HepG2 (cell line): ENCODE data around the gene COBL.

Experiments used
- ATF1 ChIP-seq: IDR thresholded peaks from 2 replicates; pipeline ENCODE4 v1.6.1; 2016; ENCODE audit warnings: mild to moderate bottlenecking, control low read depth
- BHLHE40 ChIP-seq: IDR thresholded peaks from 2 replicates; pipeline ENCODE4 v1.6.1; 2011; ENCODE audit warnings: low read length, improper control_type of control experiment
- CREB1 ChIP-seq, 2 experiments: fragments of 450-650 bp in 1 of 2; IDR thresholded peaks; 2 replicates each; pipeline ENCODE4 v1.6.1; 2016 to 2017; ENCODE audit warnings: control low read depth in 1 of 2, mild to moderate bottlenecking in 1 of 2, missing compliant biosample characterization in 1 of 2, missing genetic modification characterization in 1 of 2
- EZH2 ChIP-seq: conservative IDR thresholded peaks from 2 replicates; pipeline ENCODE4 v1.6.1; 2012; ENCODE audit warnings: mild to moderate bottlenecking, low read depth, low read length, moderate library complexity
- GATAD1 ChIP-seq: IDR thresholded peaks from 2 replicates; pipeline ENCODE4 v1.6.1; 2016; ENCODE audit warnings: missing genetic modification reagents, missing compliant biosample characterization
- PHF8 ChIP-seq: sonication (generic); formaldehyde crosslinking; IDR thresholded peaks from 2 replicates; pipeline ENCODE4 v1.5.0; 2020; ENCODE audit warnings: missing genetic modification reagents
- POLR2A ChIP-seq, 2 experiments: IDR thresholded peaks; 2 replicates each; pipeline ENCODE4 v1.6.1; 2011; ENCODE audit warnings: low read depth in 2 of 2, low read length in 2 of 2, mild to moderate bottlenecking in 1 of 2, moderate library complexity in 1 of 2; ENCODE audit not compliant: insufficient read depth in 1 of 2
- SNRNP70 ChIP-seq: fragments of 200-400 bp; formaldehyde crosslinking; IDR thresholded peaks from 2 replicates; pipeline ENCODE4 v1.6.1; 2017; ENCODE audit warnings: mild to moderate bottlenecking, low read depth, low read length, moderate library complexity
- ZFX ChIP-seq: sonication (generic); formaldehyde crosslinking; IDR thresholded peaks from 2 replicates; pipeline ENCODE4 v1.4.0; 2020; ENCODE audit warnings: mild to moderate bottlenecking, low read depth, missing genetic modification reagents, moderate library complexity
- TF ChIP-seq, protein P1 (sequence below): sonication (generic); formaldehyde crosslinking; IDR thresholded peaks from 2 replicates; pipeline ENCODE4 v1.9.0; 2021; ENCODE audit warnings: missing genetic modification reagents, mild to moderate bottlenecking, borderline replicate concordance
- TF ChIP-seq, protein P2 (sequence below): sonication (generic); formaldehyde crosslinking; IDR thresholded peaks from 2 replicates; pipeline ENCODE4 v1.4.0; 2020; ENCODE audit warnings: mild to moderate bottlenecking, missing genetic modification reagents
- TF ChIP-seq, protein P3 (sequence below): sonication (generic); formaldehyde crosslinking; IDR thresholded peaks from 2 replicates; pipeline ENCODE4 v1.5.0; 2020; ENCODE audit warnings: mild to moderate bottlenecking, missing genetic modification reagents, moderate library complexity
- TF ChIP-seq, protein P4 (sequence below): sonication (generic); formaldehyde crosslinking; IDR thresholded peaks from 2 replicates; pipeline ENCODE4 v1.4.0; 2020; ENCODE audit warnings: missing genetic modification reagents
- TF ChIP-seq, protein P5 (sequence below): sonication (generic); formaldehyde crosslinking; IDR thresholded peaks from 2 replicates; pipeline ENCODE4 v1.5.0; 2020; ENCODE audit warnings: missing genetic modification reagents, mild to moderate bottlenecking, borderline replicate concordance

DNA sequence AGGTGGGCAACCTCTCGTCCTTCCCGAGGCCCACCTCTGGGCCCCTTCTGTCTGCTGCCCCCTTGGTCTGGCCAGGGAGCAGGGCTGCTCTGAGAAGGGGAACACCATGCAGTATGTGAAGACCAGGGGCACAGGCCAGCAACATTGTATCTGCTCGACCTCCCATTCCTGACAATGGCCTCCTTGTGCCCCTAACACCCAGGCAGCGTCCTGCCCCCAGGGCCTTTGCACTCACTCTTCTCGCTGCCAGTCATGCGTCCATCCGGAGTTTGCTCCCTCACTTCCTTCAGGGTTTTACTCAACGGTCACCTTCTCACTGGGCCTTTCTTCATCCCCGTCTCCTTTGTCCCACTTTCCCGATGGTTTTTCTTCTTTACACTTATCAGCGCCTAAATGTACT lies 301.0 kb downstream of the COBL start:
- TF ChIP-seq, protein P1, sequence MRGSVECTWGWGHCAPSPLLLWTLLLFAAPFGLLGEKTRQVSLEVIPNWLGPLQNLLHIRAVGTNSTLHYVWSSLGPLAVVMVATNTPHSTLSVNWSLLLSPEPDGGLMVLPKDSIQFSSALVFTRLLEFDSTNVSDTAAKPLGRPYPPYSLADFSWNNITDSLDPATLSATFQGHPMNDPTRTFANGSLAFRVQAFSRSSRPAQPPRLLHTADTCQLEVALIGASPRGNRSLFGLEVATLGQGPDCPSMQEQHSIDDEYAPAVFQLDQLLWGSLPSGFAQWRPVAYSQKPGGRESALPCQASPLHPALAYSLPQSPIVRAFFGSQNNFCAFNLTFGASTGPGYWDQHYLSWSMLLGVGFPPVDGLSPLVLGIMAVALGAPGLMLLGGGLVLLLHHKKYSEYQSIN, result no peak
- no peak for TF ChIP-seq PHF8 (CRISPR knock-in tag)
- no peak for TF ChIP-seq ATF1 (CRISPR knock-in tag)
- no peak for TF ChIP-seq POLR2A (IDR thresholded peaks at IDR 0.05; ENCODE audit: insufficient read depth in 1 of 2, low read depth in 2 of 2, low read length in 2 of 2)
- TF ChIP-seq, protein P2, sequence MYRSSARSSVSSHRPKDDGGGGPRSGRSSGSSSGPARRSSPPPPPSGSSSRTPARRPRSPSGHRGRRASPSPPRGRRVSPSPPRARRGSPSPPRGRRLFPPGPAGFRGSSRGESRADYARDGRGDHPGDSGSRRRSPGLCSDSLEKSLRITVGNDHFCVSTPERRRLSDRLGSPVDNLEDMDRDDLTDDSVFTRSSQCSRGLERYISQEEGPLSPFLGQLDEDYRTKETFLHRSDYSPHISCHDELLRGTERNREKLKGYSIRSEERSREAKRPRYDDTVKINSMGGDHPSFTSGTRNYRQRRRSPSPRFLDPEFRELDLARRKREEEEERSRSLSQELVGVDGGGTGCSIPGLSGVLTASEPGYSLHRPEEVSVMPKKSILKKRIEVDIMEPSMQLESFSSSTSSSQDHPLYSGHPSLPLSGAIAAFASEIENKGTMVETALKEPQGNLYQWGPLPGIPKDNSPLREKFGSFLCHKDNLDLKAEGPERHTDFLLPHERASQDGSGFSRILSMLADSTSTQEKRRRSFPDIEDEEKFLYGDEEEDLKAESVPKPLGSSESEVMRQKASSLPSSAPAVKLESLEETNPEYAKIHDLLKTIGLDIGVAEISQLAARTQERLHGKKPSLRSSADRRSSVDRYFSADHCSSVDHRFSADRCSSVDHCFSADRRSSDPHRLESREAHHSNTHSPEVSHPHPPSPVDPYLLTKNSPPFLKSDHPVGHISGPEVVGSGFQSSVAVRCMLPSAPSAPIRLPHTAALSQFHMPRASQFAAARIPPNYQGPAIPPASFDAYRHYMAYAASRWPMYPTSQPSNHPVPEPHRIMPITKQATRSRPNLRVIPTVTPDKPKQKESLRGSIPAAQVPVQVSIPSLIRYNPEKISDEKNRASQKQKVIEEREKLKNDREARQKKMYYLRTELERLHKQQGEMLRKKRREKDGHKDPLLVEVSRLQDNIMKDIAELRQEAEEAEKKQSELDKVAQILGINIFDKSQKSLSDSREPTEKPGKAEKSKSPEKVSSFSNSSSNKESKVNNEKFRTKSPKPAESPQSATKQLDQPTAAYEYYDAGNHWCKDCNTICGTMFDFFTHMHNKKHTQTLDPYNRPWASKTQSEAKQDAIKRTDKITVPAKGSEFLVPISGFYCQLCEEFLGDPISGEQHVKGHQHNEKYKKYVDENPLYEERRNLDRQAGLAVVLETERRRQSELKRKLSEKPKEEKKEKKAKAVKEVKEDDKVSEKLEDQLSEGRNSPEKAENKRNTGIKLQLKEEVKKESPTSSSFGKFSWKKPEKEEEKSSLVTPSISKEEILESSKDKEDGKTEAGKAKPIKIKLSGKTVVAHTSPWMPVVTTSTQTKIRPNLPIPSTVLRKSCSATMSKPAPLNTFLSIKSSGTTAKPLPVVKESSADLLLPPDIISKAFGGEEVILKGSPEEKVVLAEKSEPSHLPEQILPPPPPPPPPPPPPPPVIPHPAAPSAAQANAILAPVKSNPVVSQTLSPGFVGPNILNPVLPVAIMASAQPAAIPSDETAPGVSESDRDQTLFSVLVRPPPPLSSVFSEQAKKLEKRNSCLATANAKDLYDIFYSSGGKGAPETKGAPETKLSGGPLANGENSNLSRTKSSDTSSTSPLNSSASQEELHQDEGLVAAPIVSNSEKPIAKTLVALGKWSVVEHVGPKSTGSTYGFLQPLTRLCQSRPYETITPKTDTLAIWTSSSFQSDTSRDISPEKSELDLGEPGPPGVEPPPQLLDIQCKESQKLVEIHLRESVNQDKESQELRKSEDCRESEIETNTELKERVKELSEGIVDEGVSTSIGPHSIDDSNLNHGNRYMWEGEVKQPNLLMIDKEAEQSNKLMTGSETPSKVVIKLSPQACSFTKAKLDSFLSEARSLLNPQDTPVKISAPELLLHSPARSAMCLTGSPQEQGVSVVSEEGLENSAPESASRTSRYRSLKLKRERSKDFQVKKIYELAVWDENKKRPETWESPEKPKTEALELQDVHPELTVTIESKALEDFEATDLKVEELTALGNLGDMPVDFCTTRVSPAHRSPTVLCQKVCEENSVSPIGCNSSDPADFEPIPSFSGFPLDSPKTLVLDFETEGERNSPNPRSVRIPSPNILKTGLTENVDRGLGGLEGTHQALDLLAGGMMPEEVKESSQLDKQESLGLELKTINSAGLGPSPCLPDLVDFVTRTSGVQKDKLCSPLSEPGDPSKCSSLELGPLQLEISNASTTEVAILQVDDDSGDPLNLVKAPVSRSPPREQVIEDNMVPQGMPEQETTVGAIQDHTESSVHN (CRISPR knock-in tag), result no peak
- TF ChIP-seq ZFX (CRISPR knock-in tag), result no peak
- TF ChIP-seq, protein P3, sequence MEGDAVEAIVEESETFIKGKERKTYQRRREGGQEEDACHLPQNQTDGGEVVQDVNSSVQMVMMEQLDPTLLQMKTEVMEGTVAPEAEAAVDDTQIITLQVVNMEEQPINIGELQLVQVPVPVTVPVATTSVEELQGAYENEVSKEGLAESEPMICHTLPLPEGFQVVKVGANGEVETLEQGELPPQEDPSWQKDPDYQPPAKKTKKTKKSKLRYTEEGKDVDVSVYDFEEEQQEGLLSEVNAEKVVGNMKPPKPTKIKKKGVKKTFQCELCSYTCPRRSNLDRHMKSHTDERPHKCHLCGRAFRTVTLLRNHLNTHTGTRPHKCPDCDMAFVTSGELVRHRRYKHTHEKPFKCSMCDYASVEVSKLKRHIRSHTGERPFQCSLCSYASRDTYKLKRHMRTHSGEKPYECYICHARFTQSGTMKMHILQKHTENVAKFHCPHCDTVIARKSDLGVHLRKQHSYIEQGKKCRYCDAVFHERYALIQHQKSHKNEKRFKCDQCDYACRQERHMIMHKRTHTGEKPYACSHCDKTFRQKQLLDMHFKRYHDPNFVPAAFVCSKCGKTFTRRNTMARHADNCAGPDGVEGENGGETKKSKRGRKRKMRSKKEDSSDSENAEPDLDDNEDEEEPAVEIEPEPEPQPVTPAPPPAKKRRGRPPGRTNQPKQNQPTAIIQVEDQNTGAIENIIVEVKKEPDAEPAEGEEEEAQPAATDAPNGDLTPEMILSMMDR (CRISPR knock-in tag), result no peak
- no peak for TF ChIP-seq EZH2
- TF ChIP-seq SNRNP70, result no peak
- TF ChIP-seq, protein P4, sequence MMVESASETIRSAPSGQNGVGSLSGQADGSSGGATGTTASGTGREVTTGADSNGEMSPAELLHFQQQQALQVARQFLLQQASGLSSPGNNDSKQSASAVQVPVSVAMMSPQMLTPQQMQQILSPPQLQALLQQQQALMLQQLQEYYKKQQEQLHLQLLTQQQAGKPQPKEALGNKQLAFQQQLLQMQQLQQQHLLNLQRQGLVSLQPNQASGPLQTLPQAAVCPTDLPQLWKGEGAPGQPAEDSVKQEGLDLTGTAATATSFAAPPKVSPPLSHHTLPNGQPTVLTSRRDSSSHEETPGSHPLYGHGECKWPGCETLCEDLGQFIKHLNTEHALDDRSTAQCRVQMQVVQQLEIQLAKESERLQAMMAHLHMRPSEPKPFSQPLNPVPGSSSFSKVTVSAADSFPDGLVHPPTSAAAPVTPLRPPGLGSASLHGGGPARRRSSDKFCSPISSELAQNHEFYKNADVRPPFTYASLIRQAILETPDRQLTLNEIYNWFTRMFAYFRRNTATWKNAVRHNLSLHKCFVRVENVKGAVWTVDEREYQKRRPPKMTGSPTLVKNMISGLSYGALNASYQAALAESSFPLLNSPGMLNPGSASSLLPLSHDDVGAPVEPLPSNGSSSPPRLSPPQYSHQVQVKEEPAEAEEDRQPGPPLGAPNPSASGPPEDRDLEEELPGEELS (CRISPR knock-in tag), result no peak
- TF ChIP-seq, protein P5, sequence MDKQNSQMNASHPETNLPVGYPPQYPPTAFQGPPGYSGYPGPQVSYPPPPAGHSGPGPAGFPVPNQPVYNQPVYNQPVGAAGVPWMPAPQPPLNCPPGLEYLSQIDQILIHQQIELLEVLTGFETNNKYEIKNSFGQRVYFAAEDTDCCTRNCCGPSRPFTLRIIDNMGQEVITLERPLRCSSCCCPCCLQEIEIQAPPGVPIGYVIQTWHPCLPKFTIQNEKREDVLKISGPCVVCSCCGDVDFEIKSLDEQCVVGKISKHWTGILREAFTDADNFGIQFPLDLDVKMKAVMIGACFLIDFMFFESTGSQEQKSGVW, result no peak
- TF ChIP-seq CREB1 (IDR thresholded peaks at IDR 0.05), result no peak
- TF ChIP-seq CREB1 (CRISPR knock-in tag; IDR thresholded peaks at IDR 0.05), result no peak
- no peak for TF ChIP-seq BHLHE40
- TF ChIP-seq GATAD1 (CRISPR knock-in tag), result no peak
